WTC11 (cell line): ENCODE measurements around the gene FAM167B. TPM values are rescaled to one million over a fixed set of nuclear protein-coding genes. Genes with fewer than 3 reads are reported as not detected.
A peak's percentile ranks its signal among the peaks of the same experiment; 100 is the strongest.

Experiments used
- ATAC-seq: fragments of 200-7000 bp; cut with Tn5 transposase; 2 replicates; pipeline ENCODE4 v1.10.0; 2021; ENCODE audit warnings: mild to moderate bottlenecking, moderate library complexity
- CTCF ChIA-PET: fragments of 300-600 bp; sonication (Branson Sonifier 250); formaldehyde crosslinking; loops from one replicate; lab custom pipeline; 2021; ENCODE audit warnings: antibody characterized with exemption; lab: Charles Lee
- POLR2A ChIA-PET: fragments of 350-600 bp; sonication (Branson Sonifier 250); formaldehyde crosslinking; loops from one replicate; lab custom pipeline; 2021; ENCODE audit warnings: antibody characterized with exemption; lab: Charles Lee
- DNase-seq: peaks from one replicate; pipeline ENCODE4 v3.0.0; 2021; ENCODE audit warnings: low spot score
- H3K27ac Mint-ChIP-seq: 2 replicates; pipeline ENCODE4 v1.8.0; 2021; ENCODE audit warnings: mixed read lengths
- H3K27me3 Mint-ChIP-seq: 2 replicates; pipeline ENCODE4 v1.8.0; 2021; ENCODE audit warnings: low read depth, mild to moderate bottlenecking, moderate library complexity, mixed read lengths
- H3K36me3 Mint-ChIP-seq: 2 replicates; pipeline ENCODE4 v1.8.0; 2021; ENCODE audit warnings: mixed read lengths
- H3K4me1 Mint-ChIP-seq: 2 replicates; pipeline ENCODE4 v1.8.0; 2022; ENCODE audit warnings: mixed read lengths
- H3K4me3 Mint-ChIP-seq: 2 replicates; pipeline ENCODE4 v1.8.0; 2021; ENCODE audit warnings: mild to moderate bottlenecking, moderate library complexity, mixed read lengths
- H3K9me3 Mint-ChIP-seq: 2 replicates; pipeline ENCODE4 v1.8.0; 2021; ENCODE audit warnings: mixed read lengths
- CREM ChIP-seq: sonication (generic); formaldehyde crosslinking; IDR thresholded peaks from 2 replicates; pipeline ENCODE4 v1.8.1; 2022; ENCODE audit warnings: mild to moderate bottlenecking, missing genetic modification reagents, moderate library complexity
- NR3C1 ChIP-seq: sonication (generic); formaldehyde crosslinking; conservative IDR thresholded peaks from 2 replicates; pipeline ENCODE4 v1.8.1; 2023; ENCODE audit warnings: low read depth, mild to moderate bottlenecking, missing genetic modification reagents
- ZNF121 ChIP-seq: sonication (generic); formaldehyde crosslinking; IDR thresholded peaks from 2 replicates; pipeline ENCODE4 v1.8.0; 2023; ENCODE audit warnings: missing genetic modification reagents
- ZNF232 ChIP-seq: sonication (generic); formaldehyde crosslinking; IDR thresholded peaks from 2 replicates; pipeline ENCODE4 v1.8.0; 2022; ENCODE audit warnings: mild to moderate bottlenecking, missing genetic modification reagents
- ZNF263 ChIP-seq: sonication (generic); formaldehyde crosslinking; IDR thresholded peaks from 2 replicates; pipeline ENCODE4 v1.8.1; 2022; ENCODE audit warnings: low read depth, mild to moderate bottlenecking, moderate library complexity, missing genetic modification reagents
- ZNF396 ChIP-seq: fragments of 250-450 bp; sonication (Bioruptor Pico); IDR thresholded peaks from 2 replicates; pipeline ENCODE4 v1.8.0; 2021; ENCODE audit warnings: mild to moderate bottlenecking, moderate library complexity, borderline replicate concordance
- ZNF416 ChIP-seq: fragments of 250-450 bp; sonication (Bioruptor Pico); IDR thresholded peaks from 2 replicates; pipeline ENCODE4 v1.9.0; 2021; ENCODE audit warnings: mild to moderate bottlenecking, inconsistent platforms
- total RNA-seq: library from RNA; stranded (reverse); gene quantifications from 3 replicates; pipeline ENCODE4 v1.2.3, GENCODE V29; 2021
- TF ChIP-seq, protein P1 (sequence below): sonication (generic); formaldehyde crosslinking; IDR thresholded peaks from 2 replicates; pipeline ENCODE4 v1.8.0; 2022; ENCODE audit warnings: missing genetic modification reagents
- TF ChIP-seq, protein P2 (sequence below): sonication (generic); formaldehyde crosslinking; conservative IDR thresholded peaks from 2 replicates; pipeline ENCODE4 v1.8.1; 2023; ENCODE audit warnings: mild to moderate bottlenecking, low read depth, missing genetic modification reagents, moderate library complexity
- TF ChIP-seq, protein P3 (sequence below): sonication (generic); formaldehyde crosslinking; IDR thresholded peaks from 2 replicates; pipeline ENCODE4 v1.8.1; 2023; ENCODE audit warnings: mild to moderate bottlenecking, moderate library complexity, missing genetic modification reagents
- TF ChIP-seq, protein P4 (sequence below): sonication (generic); formaldehyde crosslinking; IDR thresholded peaks from 2 replicates; pipeline ENCODE4 v1.8.1; 2022; ENCODE audit warnings: low read depth, mild to moderate bottlenecking, moderate library complexity, missing genetic modification reagents, borderline replicate concordance
- TF ChIP-seq, protein P5 (sequence below): sonication (generic); formaldehyde crosslinking; IDR thresholded peaks from 2 replicates; pipeline ENCODE4 v1.8.0; 2022; ENCODE audit warnings: mild to moderate bottlenecking, missing genetic modification reagents
- TF ChIP-seq, protein P6 (sequence below): sonication (generic); formaldehyde crosslinking; IDR thresholded peaks from 2 replicates; pipeline ENCODE4 v1.8.1; 2023; ENCODE audit warnings: mild to moderate bottlenecking, missing genetic modification reagents, borderline replicate concordance

Gene FAM167B
- total RNA-seq, 1 experiment from 2014 or later, result 5.4 TPM

DNA sequence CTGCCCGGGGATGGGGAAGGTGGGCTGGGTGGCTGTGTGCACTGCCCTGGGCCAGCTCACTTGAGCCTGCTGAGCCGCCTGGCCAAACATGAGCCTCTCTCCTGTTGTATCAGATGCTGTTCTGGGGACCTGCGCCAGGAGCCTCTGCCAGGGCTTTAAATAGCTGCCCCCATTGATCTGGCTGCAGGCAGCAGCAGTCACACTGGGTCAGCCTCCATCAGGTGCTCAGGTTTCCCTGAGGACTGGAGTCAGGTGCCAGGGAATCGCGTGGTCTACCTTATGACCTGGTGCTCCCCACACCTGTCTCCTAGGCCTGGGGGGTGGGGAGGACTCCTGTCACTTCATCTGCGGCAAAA is 47.3 kb upstream of the FAM167B start:
- CTCF ChIA-PET, result interaction anchor here (1.4 to 3.5 kb wide), 5 partner anchors 16 to 410 kb away, joined by 3 to 27 read pairs (median 10); partner anchors contain the start of gene TMEM39B
- H3K27ac Mint-ChIP-seq, result no peak overlapping the region
- peaks cover 37% of the 10 kb centered on the region for H3K4me1 Mint-ChIP-seq
- peaks cover 30% of the 10 kb centered on the region for H3K36me3 Mint-ChIP-seq
- DNase-seq (no peak), ATAC-seq (no peak)
- peak overlapping the region; percentile 84 for H3K4me3 Mint-ChIP-seq
- no peaks in the 10 kb centered on the region for H3K9me3 Mint-ChIP-seq
- peaks cover 8% of the 10 kb centered on the region for H3K27me3 Mint-ChIP-seq
- POLR2A ChIA-PET, result interaction anchor here (0.5 to 2.8 kb wide), 7 partner anchors 20 to 136 kb away, joined by 3 to 11 read pairs (median 5); partner anchors contain the start of genes KPNA6, MARCKSL1 and TXLNA
- TF ChIP-seq, protein P1, sequence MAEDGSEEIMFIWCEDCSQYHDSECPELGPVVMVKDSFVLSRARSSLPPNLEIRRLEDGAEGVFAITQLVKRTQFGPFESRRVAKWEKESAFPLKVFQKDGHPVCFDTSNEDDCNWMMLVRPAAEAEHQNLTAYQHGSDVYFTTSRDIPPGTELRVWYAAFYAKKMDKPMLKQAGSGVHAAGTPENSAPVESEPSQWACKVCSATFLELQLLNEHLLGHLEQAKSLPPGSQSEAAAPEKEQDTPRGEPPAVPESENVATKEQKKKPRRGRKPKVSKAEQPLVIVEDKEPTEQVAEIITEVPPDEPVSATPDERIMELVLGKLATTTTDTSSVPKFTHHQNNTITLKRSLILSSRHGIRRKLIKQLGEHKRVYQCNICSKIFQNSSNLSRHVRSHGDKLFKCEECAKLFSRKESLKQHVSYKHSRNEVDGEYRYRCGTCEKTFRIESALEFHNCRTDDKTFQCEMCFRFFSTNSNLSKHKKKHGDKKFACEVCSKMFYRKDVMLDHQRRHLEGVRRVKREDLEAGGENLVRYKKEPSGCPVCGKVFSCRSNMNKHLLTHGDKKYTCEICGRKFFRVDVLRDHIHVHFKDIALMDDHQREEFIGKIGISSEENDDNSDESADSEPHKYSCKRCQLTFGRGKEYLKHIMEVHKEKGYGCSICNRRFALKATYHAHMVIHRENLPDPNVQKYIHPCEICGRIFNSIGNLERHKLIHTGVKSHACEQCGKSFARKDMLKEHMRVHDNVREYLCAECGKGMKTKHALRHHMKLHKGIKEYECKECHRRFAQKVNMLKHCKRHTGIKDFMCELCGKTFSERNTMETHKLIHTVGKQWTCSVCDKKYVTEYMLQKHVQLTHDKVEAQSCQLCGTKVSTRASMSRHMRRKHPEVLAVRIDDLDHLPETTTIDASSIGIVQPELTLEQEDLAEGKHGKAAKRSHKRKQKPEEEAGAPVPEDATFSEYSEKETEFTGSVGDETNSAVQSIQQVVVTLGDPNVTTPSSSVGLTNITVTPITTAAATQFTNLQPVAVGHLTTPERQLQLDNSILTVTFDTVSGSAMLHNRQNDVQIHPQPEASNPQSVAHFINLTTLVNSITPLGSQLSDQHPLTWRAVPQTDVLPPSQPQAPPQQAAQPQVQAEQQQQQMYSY (CRISPR knock-in tag), result no peak

DNA sequence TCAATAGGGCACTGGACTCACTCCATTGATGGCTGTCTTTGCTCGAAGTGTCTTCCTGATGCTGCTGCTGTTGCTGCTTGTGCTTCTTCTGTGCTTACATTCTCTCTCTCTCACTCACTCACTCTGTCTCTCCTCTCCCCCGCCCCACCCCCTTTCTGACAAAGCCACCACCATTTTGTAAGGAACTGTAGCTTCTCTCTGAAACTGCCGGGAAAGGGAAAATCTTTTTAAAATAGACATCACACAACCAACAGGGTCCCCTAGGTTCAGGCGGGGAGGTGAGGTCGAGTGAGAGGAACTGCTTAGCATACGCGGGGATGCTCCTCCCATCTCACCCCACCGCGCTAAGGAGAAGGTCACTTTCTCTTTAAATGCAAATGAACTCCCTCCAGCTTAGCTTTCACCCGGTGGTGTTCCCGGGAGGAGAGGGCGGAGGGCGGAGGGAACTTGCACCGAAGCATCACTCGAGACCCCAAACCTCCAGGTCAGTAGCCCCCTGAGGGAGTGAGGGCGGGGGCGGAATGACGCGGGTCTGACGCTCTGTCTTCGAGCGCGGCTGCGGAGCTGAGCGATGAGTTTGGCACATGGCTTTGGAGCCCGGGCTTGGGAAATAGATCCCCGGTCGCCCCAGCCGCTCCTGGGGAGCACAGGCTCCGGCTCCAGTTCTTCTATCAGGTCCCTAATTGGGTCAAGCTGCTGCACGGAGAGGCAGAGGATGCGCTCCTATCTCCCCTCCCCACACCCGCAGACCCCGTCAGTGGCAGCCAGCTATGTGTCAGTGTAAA is 46.6 kb upstream of the FAM167B start, which contains the start of gene CCDC28B:
Gene CCDC28B, plus strand, starts transcription at position 370 of the 785 bp plus-strand sequence. CDS start 1,341 bp downstream, outside the sequence.
- peak within 1 kb of the TSS; percentile 84 for H3K4me3 Mint-ChIP-seq
- H3K27ac Mint-ChIP-seq, result peak within 1 kb of the TSS; percentile 69
- POLR2A ChIA-PET, result interaction anchor here (0.5 to 2.8 kb wide), 10 partner anchors 15 to 235 kb away, joined by 3 to 11 read pairs (median 6); partner anchors contain the start of genes KPNA6, MARCKSL1, TMEM39B and TXLNA
- DNase-seq (peak; percentile 71), ATAC-seq (peak; percentile 71)
- H3K4me1 Mint-ChIP-seq, result peaks cover 40% of the 10 kb centered on the region
- H3K36me3 Mint-ChIP-seq, result peaks cover 24% of the 10 kb centered on the region
- peaks cover 8% of the 10 kb centered on the region for H3K27me3 Mint-ChIP-seq
- CTCF ChIA-PET, result interaction anchor here (0.6 to 3.5 kb wide), 10 partner anchors 10 to 509 kb away, joined by 3 to 27 read pairs (median 5); partner anchors contain the start of genes TMEM39B and TXLNA
- H3K9me3 Mint-ChIP-seq, result no peaks in the 10 kb centered on the region
- TF ChIP-seq ZNF263 (CRISPR knock-in tag) (0 out of 2 replicates have a peak, but pooled peaks have one; percentile 38), ZNF396 (CRISPR knock-in tag) (no peak), ZNF232 (CRISPR knock-in tag) (0 out of 2 replicates have a peak, but pooled peaks have one; percentile 41), NR3C1 (CRISPR knock-in tag) (no peak), ZNF121 (CRISPR knock-in tag) (peak; percentile 92), ZNF416 (CRISPR knock-in tag) (0 out of 2 replicates have a peak, but pooled peaks have one; percentile 64), CREM (peak; percentile 51; the same call in 1 of the 2 replicates)
- TF ChIP-seq, protein P2, sequence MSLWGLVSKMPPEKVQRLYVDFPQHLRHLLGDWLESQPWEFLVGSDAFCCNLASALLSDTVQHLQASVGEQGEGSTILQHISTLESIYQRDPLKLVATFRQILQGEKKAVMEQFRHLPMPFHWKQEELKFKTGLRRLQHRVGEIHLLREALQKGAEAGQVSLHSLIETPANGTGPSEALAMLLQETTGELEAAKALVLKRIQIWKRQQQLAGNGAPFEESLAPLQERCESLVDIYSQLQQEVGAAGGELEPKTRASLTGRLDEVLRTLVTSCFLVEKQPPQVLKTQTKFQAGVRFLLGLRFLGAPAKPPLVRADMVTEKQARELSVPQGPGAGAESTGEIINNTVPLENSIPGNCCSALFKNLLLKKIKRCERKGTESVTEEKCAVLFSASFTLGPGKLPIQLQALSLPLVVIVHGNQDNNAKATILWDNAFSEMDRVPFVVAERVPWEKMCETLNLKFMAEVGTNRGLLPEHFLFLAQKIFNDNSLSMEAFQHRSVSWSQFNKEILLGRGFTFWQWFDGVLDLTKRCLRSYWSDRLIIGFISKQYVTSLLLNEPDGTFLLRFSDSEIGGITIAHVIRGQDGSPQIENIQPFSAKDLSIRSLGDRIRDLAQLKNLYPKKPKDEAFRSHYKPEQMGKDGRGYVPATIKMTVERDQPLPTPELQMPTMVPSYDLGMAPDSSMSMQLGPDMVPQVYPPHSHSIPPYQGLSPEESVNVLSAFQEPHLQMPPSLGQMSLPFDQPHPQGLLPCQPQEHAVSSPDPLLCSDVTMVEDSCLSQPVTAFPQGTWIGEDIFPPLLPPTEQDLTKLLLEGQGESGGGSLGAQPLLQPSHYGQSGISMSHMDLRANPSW (CRISPR knock-in tag), result no peak
- TF ChIP-seq, protein P3, sequence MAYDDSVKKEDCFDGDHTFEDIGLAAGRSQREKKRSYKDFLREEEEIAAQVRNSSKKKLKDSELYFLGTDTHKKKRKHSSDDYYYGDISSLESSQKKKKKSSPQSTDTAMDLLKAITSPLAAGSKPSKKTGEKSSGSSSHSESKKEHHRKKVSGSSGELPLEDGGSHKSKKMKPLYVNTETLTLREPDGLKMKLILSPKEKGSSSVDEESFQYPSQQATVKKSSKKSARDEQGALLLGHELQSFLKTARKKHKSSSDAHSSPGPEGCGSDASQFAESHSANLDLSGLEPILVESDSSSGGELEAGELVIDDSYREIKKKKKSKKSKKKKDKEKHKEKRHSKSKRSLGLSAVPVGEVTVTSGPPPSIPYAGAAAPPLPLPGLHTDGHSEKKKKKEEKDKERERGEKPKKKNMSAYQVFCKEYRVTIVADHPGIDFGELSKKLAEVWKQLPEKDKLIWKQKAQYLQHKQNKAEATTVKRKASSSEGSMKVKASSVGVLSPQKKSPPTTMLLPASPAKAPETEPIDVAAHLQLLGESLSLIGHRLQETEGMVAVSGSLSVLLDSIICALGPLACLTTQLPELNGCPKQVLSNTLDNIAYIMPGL (CRISPR knock-in tag), result no peak; the same call in 1 of the 2 replicates
- TF ChIP-seq, protein P1 (CRISPR knock-in tag), result peak; percentile 92
- TF ChIP-seq, protein P4, sequence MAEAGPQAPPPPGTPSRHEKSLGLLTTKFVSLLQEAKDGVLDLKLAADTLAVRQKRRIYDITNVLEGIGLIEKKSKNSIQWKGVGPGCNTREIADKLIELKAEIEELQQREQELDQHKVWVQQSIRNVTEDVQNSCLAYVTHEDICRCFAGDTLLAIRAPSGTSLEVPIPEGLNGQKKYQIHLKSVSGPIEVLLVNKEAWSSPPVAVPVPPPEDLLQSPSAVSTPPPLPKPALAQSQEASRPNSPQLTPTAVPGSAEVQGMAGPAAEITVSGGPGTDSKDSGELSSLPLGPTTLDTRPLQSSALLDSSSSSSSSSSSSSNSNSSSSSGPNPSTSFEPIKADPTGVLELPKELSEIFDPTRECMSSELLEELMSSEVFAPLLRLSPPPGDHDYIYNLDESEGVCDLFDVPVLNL (CRISPR knock-in tag), result no peak
- TF ChIP-seq, protein P5, sequence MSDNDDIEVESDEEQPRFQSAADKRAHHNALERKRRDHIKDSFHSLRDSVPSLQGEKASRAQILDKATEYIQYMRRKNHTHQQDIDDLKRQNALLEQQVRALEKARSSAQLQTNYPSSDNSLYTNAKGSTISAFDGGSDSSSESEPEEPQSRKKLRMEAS, result peak; percentile 76
- TF ChIP-seq, protein P6, sequence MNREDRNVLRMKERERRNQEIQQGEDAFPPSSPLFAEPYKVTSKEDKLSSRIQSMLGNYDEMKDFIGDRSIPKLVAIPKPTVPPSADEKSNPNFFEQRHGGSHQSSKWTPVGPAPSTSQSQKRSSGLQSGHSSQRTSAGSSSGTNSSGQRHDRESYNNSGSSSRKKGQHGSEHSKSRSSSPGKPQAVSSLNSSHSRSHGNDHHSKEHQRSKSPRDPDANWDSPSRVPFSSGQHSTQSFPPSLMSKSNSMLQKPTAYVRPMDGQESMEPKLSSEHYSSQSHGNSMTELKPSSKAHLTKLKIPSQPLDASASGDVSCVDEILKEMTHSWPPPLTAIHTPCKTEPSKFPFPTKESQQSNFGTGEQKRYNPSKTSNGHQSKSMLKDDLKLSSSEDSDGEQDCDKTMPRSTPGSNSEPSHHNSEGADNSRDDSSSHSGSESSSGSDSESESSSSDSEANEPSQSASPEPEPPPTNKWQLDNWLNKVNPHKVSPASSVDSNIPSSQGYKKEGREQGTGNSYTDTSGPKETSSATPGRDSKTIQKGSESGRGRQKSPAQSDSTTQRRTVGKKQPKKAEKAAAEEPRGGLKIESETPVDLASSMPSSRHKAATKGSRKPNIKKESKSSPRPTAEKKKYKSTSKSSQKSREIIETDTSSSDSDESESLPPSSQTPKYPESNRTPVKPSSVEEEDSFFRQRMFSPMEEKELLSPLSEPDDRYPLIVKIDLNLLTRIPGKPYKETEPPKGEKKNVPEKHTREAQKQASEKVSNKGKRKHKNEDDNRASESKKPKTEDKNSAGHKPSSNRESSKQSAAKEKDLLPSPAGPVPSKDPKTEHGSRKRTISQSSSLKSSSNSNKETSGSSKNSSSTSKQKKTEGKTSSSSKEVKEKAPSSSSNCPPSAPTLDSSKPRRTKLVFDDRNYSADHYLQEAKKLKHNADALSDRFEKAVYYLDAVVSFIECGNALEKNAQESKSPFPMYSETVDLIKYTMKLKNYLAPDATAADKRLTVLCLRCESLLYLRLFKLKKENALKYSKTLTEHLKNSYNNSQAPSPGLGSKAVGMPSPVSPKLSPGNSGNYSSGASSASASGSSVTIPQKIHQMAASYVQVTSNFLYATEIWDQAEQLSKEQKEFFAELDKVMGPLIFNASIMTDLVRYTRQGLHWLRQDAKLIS (CRISPR knock-in tag), result no peak
